GM12878 (cell line): Measurements from ENCODE around the gene TSHZ2.

Source experiments
- CREM ChIP-seq: IDR thresholded peaks from 2 replicates; pipeline ENCODE4 v1.6.1; 2014; ENCODE audit warnings: antibody characterized with exemption, low read depth
- FOXK2 ChIP-seq: fragments of 450-650 bp; IDR thresholded peaks from 2 replicates; pipeline ENCODE4 v1.6.1; 2017; ENCODE audit warnings: mild to moderate bottlenecking, moderate library complexity
- LARP7 ChIP-seq: fragments of 450-650 bp; IDR thresholded peaks from 2 replicates; pipeline ENCODE4 v1.6.1; 2017; ENCODE audit warnings: mild to moderate bottlenecking
- MEF2A ChIP-seq: IDR thresholded peaks from 2 replicates; pipeline ENCODE4 v1.6.1; 2011; ENCODE audit warnings: low read depth, mild to moderate bottlenecking, low read length, moderate library complexity; ENCODE audit not compliant: insufficient read depth
- PML ChIP-seq: IDR thresholded peaks from 2 replicates; pipeline ENCODE4 v1.6.1; 2012; ENCODE audit warnings: low read length, inconsistent platforms
- POLR2AphosphoS5 ChIP-seq: IDR thresholded peaks from 2 replicates; pipeline ENCODE4 v1.6.1; 2011; ENCODE audit warnings: mild to moderate bottlenecking, low read length, inconsistent platforms
- RBBP5 ChIP-seq: fragments of 200-600 bp; sonication (generic); conservative IDR thresholded peaks from 2 replicates; pipeline ENCODE4 v1.6.1; 2016
- RFX5 ChIP-seq: IDR thresholded peaks from 2 replicates; pipeline ENCODE4 v1.6.1; 2011; ENCODE audit warnings: low read depth, low read length, improper control_type of control experiment
- SIX5 ChIP-seq: IDR thresholded peaks from 2 replicates; pipeline ENCODE4 v1.6.1; 2011; ENCODE audit warnings: mild to moderate bottlenecking, low read depth, low read length, moderate library complexity; ENCODE audit not compliant: severe bottlenecking
- STAT1 ChIP-seq: fragments of 450-650 bp; conservative IDR thresholded peaks from 2 replicates; pipeline ENCODE4 v1.6.1; 2014; ENCODE audit warnings: antibody characterized with exemption, mild to moderate bottlenecking
- TF ChIP-seq, protein P1 (sequence below), 3 experiments: IDR thresholded peaks in 2 of 3; conservative IDR thresholded peaks in 1 of 3; 2 replicates each; pipeline ENCODE4 v1.5.1; 2011; ENCODE audit warnings: low read depth in 3 of 3, low read length in 3 of 3, mild to moderate bottlenecking in 3 of 3, control low read depth in 2 of 3, moderate library complexity in 2 of 3, inconsistent platforms in 1 of 3, mixed read lengths in 1 of 3; ENCODE audit not compliant: control insufficient read depth in 2 of 3, insufficient read depth in 1 of 3; ENCODE audit errors: extremely low read depth in 1 of 3
- TF ChIP-seq, protein P2 (sequence below): fragments of 150-350 bp; IDR thresholded peaks from 2 replicates; pipeline ENCODE4 v1.6.1; 2016; ENCODE audit warnings: low read depth, low read length

DNA sequence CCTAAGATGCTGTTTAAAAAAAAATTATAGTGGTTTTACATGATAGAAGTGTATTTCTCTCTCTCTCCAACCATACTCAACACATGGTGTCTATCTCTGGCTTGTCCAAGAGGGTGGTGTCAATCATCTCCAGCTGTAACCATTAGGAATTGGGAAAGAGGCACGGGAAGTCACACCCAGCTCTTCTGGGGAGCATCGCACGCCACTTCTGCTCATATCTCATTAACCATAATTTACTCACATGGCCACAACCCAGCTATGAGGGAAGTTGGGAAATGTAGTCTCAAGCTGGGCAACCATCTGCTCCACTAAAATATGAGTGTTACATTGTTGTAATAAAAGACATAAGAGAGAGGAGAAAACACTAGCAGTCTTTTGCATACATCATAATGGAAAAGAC lies 30.4 kb upstream of the TSHZ2 start:
- TF ChIP-seq STAT1 (no peak), FOXK2 (no peak), PML (no peak), SIX5 (no peak), LARP7 (no peak), MEF2A (no peak), CREM (no peak), RFX5 (no peak), POLR2AphosphoS5 (no peak), RBBP5 (no peak)
- TF ChIP-seq, protein P1, sequence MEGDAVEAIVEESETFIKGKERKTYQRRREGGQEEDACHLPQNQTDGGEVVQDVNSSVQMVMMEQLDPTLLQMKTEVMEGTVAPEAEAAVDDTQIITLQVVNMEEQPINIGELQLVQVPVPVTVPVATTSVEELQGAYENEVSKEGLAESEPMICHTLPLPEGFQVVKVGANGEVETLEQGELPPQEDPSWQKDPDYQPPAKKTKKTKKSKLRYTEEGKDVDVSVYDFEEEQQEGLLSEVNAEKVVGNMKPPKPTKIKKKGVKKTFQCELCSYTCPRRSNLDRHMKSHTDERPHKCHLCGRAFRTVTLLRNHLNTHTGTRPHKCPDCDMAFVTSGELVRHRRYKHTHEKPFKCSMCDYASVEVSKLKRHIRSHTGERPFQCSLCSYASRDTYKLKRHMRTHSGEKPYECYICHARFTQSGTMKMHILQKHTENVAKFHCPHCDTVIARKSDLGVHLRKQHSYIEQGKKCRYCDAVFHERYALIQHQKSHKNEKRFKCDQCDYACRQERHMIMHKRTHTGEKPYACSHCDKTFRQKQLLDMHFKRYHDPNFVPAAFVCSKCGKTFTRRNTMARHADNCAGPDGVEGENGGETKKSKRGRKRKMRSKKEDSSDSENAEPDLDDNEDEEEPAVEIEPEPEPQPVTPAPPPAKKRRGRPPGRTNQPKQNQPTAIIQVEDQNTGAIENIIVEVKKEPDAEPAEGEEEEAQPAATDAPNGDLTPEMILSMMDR (IDR thresholded peaks at IDR 0.05 in 2 of 3, conservative IDR thresholded peaks at IDR 0.05 in 1 of 3; ENCODE audit: control insufficient read depth in 2 of 3, extremely low read depth in 1 of 3, insufficient read depth in 1 of 3, low read depth in 3 of 3, low read length in 3 of 3) = no peak
- TF ChIP-seq, protein P2, sequence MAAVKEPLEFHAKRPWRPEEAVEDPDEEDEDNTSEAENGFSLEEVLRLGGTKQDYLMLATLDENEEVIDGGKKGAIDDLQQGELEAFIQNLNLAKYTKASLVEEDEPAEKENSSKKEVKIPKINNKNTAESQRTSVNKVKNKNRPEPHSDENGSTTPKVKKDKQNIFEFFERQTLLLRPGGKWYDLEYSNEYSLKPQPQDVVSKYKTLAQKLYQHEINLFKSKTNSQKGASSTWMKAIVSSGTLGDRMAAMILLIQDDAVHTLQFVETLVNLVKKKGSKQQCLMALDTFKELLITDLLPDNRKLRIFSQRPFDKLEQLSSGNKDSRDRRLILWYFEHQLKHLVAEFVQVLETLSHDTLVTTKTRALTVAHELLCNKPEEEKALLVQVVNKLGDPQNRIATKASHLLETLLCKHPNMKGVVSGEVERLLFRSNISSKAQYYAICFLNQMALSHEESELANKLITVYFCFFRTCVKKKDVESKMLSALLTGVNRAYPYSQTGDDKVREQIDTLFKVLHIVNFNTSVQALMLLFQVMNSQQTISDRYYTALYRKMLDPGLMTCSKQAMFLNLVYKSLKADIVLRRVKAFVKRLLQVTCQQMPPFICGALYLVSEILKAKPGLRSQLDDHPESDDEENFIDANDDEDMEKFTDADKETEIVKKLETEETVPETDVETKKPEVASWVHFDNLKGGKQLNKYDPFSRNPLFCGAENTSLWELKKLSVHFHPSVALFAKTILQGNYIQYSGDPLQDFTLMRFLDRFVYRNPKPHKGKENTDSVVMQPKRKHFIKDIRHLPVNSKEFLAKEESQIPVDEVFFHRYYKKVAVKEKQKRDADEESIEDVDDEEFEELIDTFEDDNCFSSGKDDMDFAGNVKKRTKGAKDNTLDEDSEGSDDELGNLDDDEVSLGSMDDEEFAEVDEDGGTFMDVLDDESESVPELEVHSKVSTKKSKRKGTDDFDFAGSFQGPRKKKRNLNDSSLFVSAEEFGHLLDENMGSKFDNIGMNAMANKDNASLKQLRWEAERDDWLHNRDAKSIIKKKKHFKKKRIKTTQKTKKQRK = no peak
